GM23338 (cell line): ENCODE measurements around the gene GIMAP6. TPM values are rescaled to one million over a fixed set of nuclear protein-coding genes. Genes with fewer than 3 reads are reported as not detected.
"Not testable (repeated sequence)": the region's sequence is repeated elsewhere in the genome, so short reads cannot be mapped to it uniquely, and the experiment has no call there.

ENCODE experiments used
- ATAC-seq: fragments of 200-7000 bp; cut with Tn5 transposase; 3 replicates; pipeline ENCODE4 v1.9.1; 2020
- DNase-seq: peaks from one replicate; pipeline ENCODE4 v3.0.0-alpha.2; 2015; ENCODE audit warnings: low spot score
- H2AFZ ChIP-seq: fragments of 200-600 bp; sonication (generic); 2 replicates; pipeline ENCODE4 v1.8.0; 2016; ENCODE audit warnings: antibody characterized with exemption, mild to moderate bottlenecking, moderate library complexity
- H3F3A ChIP-seq: fragments of 200-600 bp; sonication (generic); replicated peaks from 2 replicates; pipeline ENCODE4 v1.8.0; 2017; ENCODE audit warnings: antibody characterized with exemption, mixed run types, low read depth
- H3K27ac ChIP-seq: fragments of 200-600 bp; sonication (generic); 2 replicates; pipeline ENCODE4 v1.6.1; 2016; ENCODE audit warnings: low read depth
- H3K27me3 ChIP-seq: fragments of 200-600 bp; sonication (generic); 2 replicates; pipeline ENCODE4 v1.8.0; 2016; ENCODE audit warnings: mild to moderate bottlenecking, mixed run types, moderate library complexity; ENCODE audit not compliant: insufficient read depth
- H3K36me3 ChIP-seq: fragments of 200-600 bp; sonication (generic); 2 replicates; pipeline ENCODE4 v1.8.0; 2016; ENCODE audit warnings: mild to moderate bottlenecking; ENCODE audit not compliant: insufficient read depth
- H3K4me1 ChIP-seq: fragments of 200-600 bp; sonication (generic); 2 replicates; pipeline ENCODE4 v1.8.0; 2016; ENCODE audit warnings: mild to moderate bottlenecking, moderate library complexity; ENCODE audit not compliant: insufficient read depth
- H3K4me2 ChIP-seq: fragments of 200-600 bp; sonication (generic); 2 replicates; pipeline ENCODE4 v1.7.1; 2017; ENCODE audit warnings: mixed run types
- H3K4me3 ChIP-seq: fragments of 200-600 bp; sonication (generic); 2 replicates; pipeline ENCODE4 v1.6.1; 2016; ENCODE audit warnings: mixed run types
- H3K79me2 ChIP-seq: fragments of 200-600 bp; sonication (generic); replicated peaks from 2 replicates; pipeline ENCODE4 v1.8.0; 2017; ENCODE audit warnings: mild to moderate bottlenecking; ENCODE audit not compliant: insufficient read depth
- H3K9me2 ChIP-seq: fragments of 200-600 bp; sonication (generic); 2 replicates; pipeline ENCODE4 v1.8.0; 2017; ENCODE audit not compliant: insufficient read depth
- H4K20me1 ChIP-seq: fragments of 200-600 bp; sonication (generic); replicated peaks from 2 replicates; pipeline ENCODE4 v1.8.0; 2017; ENCODE audit warnings: mild to moderate bottlenecking; ENCODE audit not compliant: insufficient read depth
- H3K27ac Mint-ChIP-seq: 2 replicates; pipeline ENCODE4 v1.8.0; 2020; ENCODE audit warnings: inconsistent platforms, mild to moderate bottlenecking, moderate library complexity, mixed read lengths
- H3K27me3 Mint-ChIP-seq: 3 replicates; pipeline ENCODE4 v1.8.0; 2022; ENCODE audit warnings: low read depth, mild to moderate bottlenecking, moderate library complexity, mixed read lengths, inconsistent platforms; ENCODE audit not compliant: insufficient read depth, poor library complexity
- H3K36me3 Mint-ChIP-seq: 3 replicates; pipeline ENCODE4 v1.8.0; 2021; ENCODE audit warnings: low read depth, mild to moderate bottlenecking, inconsistent platforms, moderate library complexity, mixed read lengths
- H3K4me1 Mint-ChIP-seq: 3 replicates; pipeline ENCODE4 v1.8.0; 2020; ENCODE audit warnings: mild to moderate bottlenecking, inconsistent platforms, mixed read lengths
- H3K4me3 Mint-ChIP-seq: 3 replicates; pipeline ENCODE4 v1.8.0; 2021; ENCODE audit warnings: moderate library complexity, mild to moderate bottlenecking, inconsistent platforms, mixed read lengths
- H3K9me3 Mint-ChIP-seq: 3 replicates; pipeline ENCODE4 v1.8.0; 2020; ENCODE audit warnings: moderate library complexity, mild to moderate bottlenecking, inconsistent platforms, mixed read lengths
- EZH2phosphoT487 ChIP-seq: fragments of 200-600 bp; sonication (generic); IDR thresholded peaks from one replicate; pipeline ENCODE4 v1.8.1; 2018; ENCODE audit warnings: antibody characterized with exemption; ENCODE audit not compliant: unreplicated experiment
- STAT1 ChIP-seq: IDR thresholded peaks from one replicate; pipeline ENCODE4 v1.6.1; 2016; ENCODE audit warnings: antibody characterized with exemption; ENCODE audit not compliant: unreplicated experiment
- ZNF114 ChIP-seq: fragments of 250-450 bp; sonication (Bioruptor Pico); IDR thresholded peaks from 2 replicates; pipeline ENCODE4 v1.5.0; 2020; ENCODE audit warnings: mild to moderate bottlenecking, moderate library complexity
- ZNF331 ChIP-seq: fragments of 250-450 bp; sonication (Bioruptor Pico); IDR thresholded peaks from 2 replicates; pipeline ENCODE4 v1.5.0; 2020; ENCODE audit warnings: low read depth, mild to moderate bottlenecking, moderate library complexity
- polyA plus RNA-seq: library from polyadenylated mRNA; unstranded; fragments of >200 nt; fragmentation: Nextera tagmentation; extraction: Ambion mirVana; gene quantifications from 2 replicates; pipeline ENCODE4 v1.2.1, GENCODE V29; 2016
- total RNA-seq: library from RNA; depleted of rRNA; stranded (reverse); fragments of >200 nt; shearing (Covaris generic); gene quantifications from 2 replicates; pipeline ENCODE4 v1.2.3, GENCODE V29; 2014
- TF ChIP-seq, protein P1 (sequence below): IDR thresholded peaks from one replicate; pipeline ENCODE4 v1.6.1; 2018; ENCODE audit warnings: antibody characterized with exemption; ENCODE audit not compliant: unreplicated experiment
- TF ChIP-seq, protein P2 (sequence below): fragments of 250-450 bp; sonication (Bioruptor Pico); IDR thresholded peaks from 2 replicates; pipeline ENCODE4 v1.5.0; 2020; ENCODE audit warnings: mild to moderate bottlenecking, moderate library complexity

GIMAP6 gene
- total and polyA plus RNA-seq, 2 experiments from 2014 or later, result not detected

DNA sequence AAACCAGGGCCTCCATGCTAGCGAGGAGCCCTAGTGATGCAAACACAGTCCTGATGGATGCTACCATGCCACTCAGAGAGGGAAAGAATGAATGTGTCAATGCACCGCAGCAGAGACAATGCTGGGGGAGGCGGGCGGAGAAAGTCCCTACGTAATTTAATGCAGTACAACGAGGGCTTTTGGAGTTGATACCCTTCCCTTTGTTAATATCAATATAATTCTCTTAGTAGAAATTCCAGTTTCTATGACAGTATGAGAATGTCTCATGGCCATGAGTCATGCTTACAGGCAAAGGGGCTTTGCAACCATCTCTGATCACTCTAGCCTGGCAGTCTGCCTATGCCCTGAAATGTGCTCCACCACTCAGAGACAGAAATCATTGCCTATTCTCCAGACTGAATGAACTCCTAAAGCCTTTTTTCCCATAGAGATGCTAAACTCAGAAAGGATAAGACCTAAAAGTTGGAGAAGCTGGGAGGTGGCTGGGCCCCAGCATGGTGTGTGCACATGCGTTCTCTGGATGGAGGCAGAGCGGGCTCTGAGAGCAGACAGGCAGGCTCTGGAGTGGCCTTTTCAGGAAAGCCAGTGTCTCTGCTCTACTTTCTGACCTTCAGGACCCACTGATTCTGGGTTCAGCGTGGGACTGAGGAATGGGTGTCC is 33.0 kb upstream of the GIMAP6 start (continued):
- no peak for TF ChIP-seq ZNF114 (CRISPR knock-in tag)
- TF ChIP-seq, protein P1, sequence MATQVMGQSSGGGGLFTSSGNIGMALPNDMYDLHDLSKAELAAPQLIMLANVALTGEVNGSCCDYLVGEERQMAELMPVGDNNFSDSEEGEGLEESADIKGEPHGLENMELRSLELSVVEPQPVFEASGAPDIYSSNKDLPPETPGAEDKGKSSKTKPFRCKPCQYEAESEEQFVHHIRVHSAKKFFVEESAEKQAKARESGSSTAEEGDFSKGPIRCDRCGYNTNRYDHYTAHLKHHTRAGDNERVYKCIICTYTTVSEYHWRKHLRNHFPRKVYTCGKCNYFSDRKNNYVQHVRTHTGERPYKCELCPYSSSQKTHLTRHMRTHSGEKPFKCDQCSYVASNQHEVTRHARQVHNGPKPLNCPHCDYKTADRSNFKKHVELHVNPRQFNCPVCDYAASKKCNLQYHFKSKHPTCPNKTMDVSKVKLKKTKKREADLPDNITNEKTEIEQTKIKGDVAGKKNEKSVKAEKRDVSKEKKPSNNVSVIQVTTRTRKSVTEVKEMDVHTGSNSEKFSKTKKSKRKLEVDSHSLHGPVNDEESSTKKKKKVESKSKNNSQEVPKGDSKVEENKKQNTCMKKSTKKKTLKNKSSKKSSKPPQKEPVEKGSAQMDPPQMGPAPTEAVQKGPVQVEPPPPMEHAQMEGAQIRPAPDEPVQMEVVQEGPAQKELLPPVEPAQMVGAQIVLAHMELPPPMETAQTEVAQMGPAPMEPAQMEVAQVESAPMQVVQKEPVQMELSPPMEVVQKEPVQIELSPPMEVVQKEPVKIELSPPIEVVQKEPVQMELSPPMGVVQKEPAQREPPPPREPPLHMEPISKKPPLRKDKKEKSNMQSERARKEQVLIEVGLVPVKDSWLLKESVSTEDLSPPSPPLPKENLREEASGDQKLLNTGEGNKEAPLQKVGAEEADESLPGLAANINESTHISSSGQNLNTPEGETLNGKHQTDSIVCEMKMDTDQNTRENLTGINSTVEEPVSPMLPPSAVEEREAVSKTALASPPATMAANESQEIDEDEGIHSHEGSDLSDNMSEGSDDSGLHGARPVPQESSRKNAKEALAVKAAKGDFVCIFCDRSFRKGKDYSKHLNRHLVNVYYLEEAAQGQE, result no peak
- TF ChIP-seq EZH2phosphoT487, result no peak
- TF ChIP-seq STAT1, result no peak

DNA sequence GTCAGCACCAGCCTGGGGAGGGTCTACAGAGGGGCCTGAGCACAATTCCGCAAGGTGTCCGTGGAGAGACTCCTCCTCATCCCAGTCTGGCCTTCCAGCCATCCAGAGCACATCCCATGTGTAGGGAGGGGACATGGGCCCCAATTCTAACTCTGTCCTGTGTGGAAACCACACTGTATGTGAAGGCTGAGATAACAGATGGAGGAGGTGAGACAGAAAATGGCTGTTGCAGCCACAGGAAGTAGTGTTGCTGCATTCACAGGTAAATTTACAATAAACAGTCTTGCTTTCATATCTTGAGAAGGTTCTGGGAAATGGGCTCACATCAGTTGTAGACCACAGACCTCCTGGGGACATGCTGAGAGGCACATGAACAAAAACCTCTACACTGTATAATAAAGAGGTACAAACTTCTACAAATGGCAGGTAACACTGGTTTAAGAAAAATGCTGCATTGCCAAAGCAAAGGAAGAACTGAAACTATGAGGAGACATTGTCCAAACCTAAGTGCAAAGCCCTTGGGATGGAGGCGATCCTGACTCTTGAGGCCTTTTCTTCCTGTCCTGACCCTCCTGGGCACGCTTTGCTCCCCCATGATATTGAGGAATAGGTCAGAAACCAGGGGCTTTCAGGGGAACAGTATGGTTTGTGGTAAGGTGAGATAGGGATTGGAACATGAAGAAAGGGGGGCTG is 31.8 kb upstream of the GIMAP6 start:
- Histone ChIP-seq H3K27ac (no peak overlapping the region), H3K4me1 (no peaks in the 10 kb centered on the region), H3F3A (no peaks in the 10 kb centered on the region), H3K27me3 (no peaks in the 10 kb centered on the region), H4K20me1 (no peaks in the 10 kb centered on the region), H2AFZ (no peak overlapping the region), H3K4me2 (no peak overlapping the region), H3K9me2 (0 out of 2 replicates have a peak, but pooled peaks cover under 1% of the 10 kb centered on the region), H3K79me2 (no peaks in the 10 kb centered on the region), H3K4me3 (no peak overlapping the region), H3K36me3 (no peaks in the 10 kb centered on the region)
- no peaks in the 10 kb centered on the region for H3K4me1 Mint-ChIP-seq
- DNase-seq (no peak), ATAC-seq (no peak)
- H3K36me3 Mint-ChIP-seq, result no peaks in the 10 kb centered on the region
- TF ChIP-seq, protein P2, sequence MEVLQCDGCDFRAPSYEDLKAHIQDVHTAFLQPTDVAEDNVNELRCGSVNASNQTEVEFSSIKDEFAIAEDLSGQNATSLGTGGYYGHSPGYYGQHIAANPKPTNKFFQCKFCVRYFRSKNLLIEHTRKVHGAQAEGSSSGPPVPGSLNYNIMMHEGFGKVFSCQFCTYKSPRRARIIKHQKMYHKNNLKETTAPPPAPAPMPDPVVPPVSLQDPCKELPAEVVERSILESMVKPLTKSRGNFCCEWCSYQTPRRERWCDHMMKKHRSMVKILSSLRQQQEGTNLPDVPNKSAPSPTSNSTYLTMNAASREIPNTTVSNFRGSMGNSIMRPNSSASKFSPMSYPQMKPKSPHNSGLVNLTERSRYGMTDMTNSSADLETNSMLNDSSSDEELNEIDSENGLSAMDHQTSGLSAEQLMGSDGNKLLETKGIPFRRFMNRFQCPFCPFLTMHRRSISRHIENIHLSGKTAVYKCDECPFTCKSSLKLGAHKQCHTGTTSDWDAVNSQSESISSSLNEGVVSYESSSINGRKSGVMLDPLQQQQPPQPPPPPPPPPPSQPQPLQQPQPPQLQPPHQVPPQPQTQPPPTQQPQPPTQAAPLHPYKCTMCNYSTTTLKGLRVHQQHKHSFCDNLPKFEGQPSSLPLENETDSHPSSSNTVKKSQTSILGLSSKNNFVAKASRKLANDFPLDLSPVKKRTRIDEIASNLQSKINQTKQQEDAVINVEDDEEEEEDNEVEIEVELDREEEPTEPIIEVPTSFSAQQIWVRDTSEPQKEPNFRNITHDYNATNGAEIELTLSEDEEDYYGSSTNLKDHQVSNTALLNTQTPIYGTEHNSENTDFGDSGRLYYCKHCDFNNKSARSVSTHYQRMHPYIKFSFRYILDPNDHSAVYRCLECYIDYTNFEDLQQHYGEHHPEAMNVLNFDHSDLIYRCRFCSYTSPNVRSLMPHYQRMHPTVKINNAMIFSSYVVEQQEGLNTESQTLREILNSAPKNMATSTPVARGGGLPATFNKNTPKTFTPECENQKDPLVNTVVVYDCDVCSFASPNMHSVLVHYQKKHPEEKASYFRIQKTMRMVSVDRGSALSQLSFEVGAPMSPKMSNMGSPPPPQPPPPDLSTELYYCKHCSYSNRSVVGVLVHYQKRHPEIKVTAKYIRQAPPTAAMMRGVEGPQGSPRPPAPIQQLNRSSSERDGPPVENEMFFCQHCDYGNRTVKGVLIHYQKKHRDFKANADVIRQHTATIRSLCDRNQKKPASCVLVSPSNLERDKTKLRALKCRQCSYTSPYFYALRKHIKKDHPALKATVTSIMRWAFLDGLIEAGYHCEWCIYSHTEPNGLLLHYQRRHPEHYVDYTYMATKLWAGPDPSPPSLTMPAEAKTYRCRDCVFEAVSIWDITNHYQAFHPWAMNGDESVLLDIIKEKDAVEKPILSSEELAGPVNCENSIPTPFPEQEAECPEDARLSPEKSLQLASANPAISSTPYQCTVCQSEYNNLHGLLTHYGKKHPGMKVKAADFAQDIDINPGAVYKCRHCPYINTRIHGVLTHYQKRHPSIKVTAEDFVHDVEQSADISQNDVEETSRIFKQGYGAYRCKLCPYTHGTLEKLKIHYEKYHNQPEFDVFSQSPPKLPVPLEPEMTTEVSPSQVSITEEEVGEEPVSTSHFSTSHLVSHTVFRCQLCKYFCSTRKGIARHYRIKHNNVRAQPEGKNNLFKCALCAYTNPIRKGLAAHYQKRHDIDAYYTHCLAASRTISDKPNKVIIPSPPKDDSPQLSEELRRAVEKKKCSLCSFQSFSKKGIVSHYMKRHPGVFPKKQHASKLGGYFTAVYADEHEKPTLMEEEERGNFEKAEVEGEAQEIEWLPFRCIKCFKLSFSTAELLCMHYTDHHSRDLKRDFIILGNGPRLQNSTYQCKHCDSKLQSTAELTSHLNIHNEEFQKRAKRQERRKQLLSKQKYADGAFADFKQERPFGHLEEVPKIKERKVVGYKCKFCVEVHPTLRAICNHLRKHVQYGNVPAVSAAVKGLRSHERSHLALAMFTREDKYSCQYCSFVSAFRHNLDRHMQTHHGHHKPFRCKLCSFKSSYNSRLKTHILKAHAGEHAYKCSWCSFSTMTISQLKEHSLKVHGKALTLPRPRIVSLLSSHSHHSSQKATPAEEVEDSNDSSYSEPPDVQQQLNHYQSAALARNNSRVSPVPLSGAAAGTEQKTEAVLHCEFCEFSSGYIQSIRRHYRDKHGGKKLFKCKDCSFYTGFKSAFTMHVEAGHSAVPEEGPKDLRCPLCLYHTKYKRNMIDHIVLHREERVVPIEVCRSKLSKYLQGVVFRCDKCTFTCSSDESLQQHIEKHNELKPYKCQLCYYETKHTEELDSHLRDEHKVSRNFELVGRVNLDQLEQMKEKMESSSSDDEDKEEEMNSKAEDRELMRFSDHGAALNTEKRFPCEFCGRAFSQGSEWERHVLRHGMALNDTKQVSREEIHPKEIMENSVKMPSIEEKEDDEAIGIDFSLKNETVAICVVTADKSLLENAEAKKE (CRISPR knock-in tag), result no peak
- no peak for TF ChIP-seq ZNF331
- peaks cover 3% of the 10 kb centered on the region for H3K27me3 Mint-ChIP-seq
- peaks cover 3% of the 10 kb centered on the region for H3K9me3 Mint-ChIP-seq
- H3K4me3 Mint-ChIP-seq, result no peak overlapping the region
- H3K27ac Mint-ChIP-seq, result no peak overlapping the region

DNA sequence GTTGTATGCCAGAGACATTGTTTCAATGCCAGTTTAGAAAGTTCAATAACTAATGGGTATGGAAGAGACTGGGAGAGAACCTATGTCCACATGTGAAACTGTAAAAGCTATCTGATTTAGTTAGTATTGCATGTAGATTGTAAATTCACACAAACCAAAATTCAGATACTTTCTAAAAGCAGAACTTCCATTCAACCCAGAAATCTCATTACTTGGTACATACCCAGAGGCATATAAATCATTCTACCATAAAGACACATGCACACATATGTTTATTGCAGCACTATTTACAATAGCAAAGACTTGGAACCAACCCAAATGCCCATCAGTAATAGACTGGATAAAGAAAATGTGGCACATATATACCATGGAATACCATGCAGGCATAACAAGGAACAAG is 30.6 kb upstream of the GIMAP6 start:
- H3K27me3 ChIP-seq, H3K4me1 Mint-ChIP-seq, H3F3A ChIP-seq, H3K4me3 ChIP-seq, H3K4me3 Mint-ChIP-seq, H3K27ac Mint-ChIP-seq, H3K27ac ChIP-seq, H3K4me2 ChIP-seq, ATAC-seq, H3K4me1 ChIP-seq, H3K9me3 Mint-ChIP-seq, H4K20me1 ChIP-seq, H3K36me3 Mint-ChIP-seq, H3K27me3 Mint-ChIP-seq, H3K36me3 ChIP-seq, H3K9me2 ChIP-seq, H3K79me2 ChIP-seq, DNase-seq, H2AFZ ChIP-seq: not testable (repeated sequence)
